ENCODE results near the gene SCN8A.
"Not testable (repeated sequence)": the region's sequence is repeated elsewhere in the genome, so short reads cannot be mapped to it uniquely, and the experiment has no call there.

Gene SCN8A

DNA sequence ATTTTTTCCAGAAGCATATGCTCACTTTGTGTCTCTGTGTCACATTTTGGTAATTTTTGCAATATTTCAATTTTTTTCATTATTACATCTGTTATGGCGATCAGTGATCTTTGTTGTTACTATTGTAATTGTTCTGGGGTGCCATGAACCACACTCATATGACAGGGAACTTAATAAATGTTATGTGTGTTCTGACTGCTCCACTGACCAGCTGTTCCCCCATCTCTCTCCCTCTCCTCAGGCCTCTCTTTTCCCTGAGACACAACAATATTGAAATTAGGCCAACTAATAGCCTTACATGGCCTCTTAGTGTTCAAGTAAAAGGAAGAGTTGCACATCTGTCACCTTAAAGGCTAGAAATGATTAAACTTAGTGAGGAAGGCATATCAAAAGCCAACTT is 46.0 kb downstream of the SCN8A start:
- H3K27ac Mint-ChIP-seq: no peak overlapping the region

DNA sequence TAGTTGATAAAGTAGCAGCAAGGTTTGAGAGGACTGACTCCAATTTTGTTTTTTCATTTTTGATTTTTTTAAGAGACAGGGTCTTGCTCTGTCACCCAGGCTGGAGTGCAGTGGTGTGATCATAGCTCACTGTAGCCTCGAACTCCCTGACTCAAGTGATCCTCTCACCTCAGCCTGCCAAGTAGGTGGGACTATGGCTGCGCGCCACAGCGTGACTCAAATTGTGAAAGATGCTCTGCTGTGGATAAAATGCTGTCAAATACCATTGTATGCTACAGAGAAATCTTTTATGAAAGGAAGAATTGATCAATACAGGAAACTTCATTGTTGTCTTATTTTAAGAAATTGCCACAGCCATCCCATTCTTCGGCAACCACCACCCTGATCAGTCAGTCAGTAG is 48.3 kb downstream of the SCN8A start:
- no peaks in the 10 kb centered on the region for H3K4me1 Mint-ChIP-seq
- no peaks in the 10 kb centered on the region for H3K36me3 Mint-ChIP-seq
- DNase-seq (ENCODE audit: low spot score in 2 of 2): no peak
- H3K4me3 Mint-ChIP-seq: no peak overlapping the region
- no peaks in the 10 kb centered on the region for H3K9me3 Mint-ChIP-seq
- no peak for ATAC-seq
- no peak overlapping the region for H3K27ac Mint-ChIP-seq

More for the DNA sequence above, 46.0 kb downstream of the SCN8A start:
- Mint-ChIP-seq H3K4me3 (no peak overlapping the region), H3K9me3 (no peaks in the 10 kb centered on the region), H3K36me3 (no peaks in the 10 kb centered on the region), H3K4me1 (no peaks in the 10 kb centered on the region)
- ATAC-seq (no peak), DNase-seq (ENCODE audit: low spot score in 2 of 2) (no peak)

DNA sequence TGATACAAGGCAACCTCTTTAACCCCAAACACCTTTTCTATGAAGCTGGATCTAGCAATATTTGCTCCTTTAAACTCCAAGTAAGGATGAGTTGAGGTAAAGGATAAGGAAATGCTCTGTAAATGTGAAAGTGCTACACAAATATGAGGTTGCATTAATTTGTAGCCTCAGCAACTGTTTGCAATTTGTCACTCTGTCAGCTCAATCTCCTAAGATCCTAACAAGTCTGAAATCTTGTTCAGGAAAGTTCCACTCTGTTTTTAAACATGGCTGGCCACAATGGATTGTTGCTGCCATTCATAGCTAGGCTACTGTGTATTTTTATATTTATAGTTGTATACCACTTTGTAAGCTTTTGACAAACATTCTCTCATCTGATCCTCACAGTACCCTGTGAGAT is 51.3 kb downstream of the SCN8A start:
- Mint-ChIP-seq H3K27ac (no peak overlapping the region), H3K9me3 (no peaks in the 10 kb centered on the region), H3K4me3 (no peak overlapping the region), H3K36me3 (no peaks in the 10 kb centered on the region), H3K4me1 (no peaks in the 10 kb centered on the region)
- DNase-seq (ENCODE audit: low spot score in 2 of 2): no peak
- ATAC-seq: no peak

DNA sequence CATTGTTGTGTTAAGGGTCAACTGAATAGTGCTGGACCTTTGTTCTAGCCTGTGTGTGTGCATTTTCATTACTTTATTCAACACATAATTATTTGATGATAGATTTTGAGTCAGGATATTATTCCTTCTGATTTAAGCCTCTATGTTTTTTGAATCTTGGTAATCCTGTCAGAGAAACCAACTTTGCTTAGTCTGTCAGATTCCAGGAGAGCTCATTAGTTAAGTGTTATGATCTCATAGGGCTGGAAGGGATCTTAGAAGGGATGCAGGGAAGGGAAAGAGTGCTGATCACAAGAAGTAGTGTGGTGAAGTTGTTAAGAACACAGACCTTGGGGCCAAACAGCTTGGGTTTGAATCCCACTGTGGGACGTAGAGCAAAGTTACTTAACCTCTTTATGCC is 52.9 kb downstream of the SCN8A start:
- H3K36me3 Mint-ChIP-seq: no peaks in the 10 kb centered on the region

DNA sequence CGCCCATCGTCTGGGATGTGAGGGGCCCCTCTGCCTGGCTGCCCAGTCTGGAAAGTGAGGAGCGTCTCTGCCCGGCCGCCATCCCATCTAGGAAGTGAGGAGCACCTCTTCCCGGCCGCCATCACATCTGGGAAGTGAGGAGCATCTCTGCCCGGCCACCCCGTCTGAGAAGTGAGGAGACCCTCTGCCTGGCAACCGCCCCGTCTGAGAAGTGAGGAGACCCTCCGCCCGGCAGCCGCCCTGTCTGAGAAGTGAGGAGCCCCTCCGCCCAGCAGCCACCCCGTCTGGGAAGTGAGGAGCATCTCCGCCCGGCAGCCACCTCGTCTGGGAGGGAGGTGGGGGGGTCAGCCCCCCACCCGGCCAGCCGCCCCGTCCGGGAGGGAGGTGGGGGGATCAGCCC is 53.7 kb downstream of the SCN8A start:
- not testable (repeated sequence) for H3K9me3 Mint-ChIP-seq; H3K4me3 Mint-ChIP-seq; H3K4me1 Mint-ChIP-seq; ATAC-seq; DNase-seq (ENCODE audit: low spot score in 2 of 2); H3K36me3 Mint-ChIP-seq; H3K27ac Mint-ChIP-seq

More for the DNA sequence above, 52.9 kb downstream of the SCN8A start:
- DNase-seq (ENCODE audit: low spot score in 2 of 2): no peak
- Mint-ChIP-seq H3K4me1 (no peaks in the 10 kb centered on the region), H3K4me3 (no peak overlapping the region), H3K27ac (no peak overlapping the region), H3K9me3 (no peaks in the 10 kb centered on the region)
- no peak for ATAC-seq

DNA sequence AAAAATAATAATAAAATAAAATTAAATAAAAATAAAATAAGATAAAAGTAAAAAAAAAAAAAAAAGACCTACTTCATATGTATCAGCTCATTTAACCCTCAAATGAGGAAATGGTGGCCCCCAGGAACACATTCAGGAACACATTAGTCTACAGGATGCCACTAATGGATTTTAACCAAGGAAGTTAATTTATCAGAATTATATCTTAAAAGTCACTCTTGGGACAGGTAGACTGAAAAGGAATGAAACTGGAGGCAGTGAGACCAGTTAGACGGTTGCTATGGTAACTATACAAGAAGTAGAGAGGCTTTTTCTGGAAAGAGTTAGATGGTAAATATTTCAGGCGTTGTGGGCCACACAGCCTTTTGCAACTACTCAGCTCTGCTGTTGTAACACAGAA is 54.9 kb downstream of the SCN8A start:
- Mint-ChIP-seq H3K9me3 (peaks cover 5% of the 10 kb centered on the region), H3K36me3 (no peaks in the 10 kb centered on the region), H3K4me1 (no peaks in the 10 kb centered on the region), H3K4me3 (no peak overlapping the region), H3K27ac (no peak overlapping the region)
- DNase-seq (ENCODE audit: low spot score in 2 of 2) (no peak), ATAC-seq (no peak)

DNA sequence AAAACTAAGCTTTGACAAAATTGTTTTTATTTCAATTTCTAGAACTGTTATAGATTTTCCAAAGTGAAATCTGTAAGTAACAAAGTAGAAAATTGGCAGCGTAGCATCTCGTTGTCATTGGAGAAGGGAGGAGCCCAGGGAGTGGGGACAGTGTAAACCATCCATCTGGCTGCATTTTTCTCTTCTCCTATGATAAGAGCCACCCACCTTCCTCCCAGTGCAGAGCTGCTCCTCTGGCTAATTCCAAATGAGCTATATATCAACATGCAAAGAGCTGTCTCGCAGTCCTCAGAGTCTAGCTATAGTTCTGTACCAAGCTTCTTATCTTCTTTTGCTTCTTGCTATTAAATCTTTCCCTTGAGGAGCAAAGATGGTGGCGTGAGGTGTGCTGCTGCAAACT is 56.6 kb downstream of the SCN8A start:
- peaks cover 5% of the 10 kb centered on the region for H3K9me3 Mint-ChIP-seq
- H3K36me3 Mint-ChIP-seq: no peaks in the 10 kb centered on the region
- no peak overlapping the region for H3K4me3 Mint-ChIP-seq
- H3K27ac Mint-ChIP-seq: no peak overlapping the region
- DNase-seq (ENCODE audit: low spot score in 2 of 2) (no peak), ATAC-seq (no peak)
- H3K4me1 Mint-ChIP-seq: no peaks in the 10 kb centered on the region

DNA sequence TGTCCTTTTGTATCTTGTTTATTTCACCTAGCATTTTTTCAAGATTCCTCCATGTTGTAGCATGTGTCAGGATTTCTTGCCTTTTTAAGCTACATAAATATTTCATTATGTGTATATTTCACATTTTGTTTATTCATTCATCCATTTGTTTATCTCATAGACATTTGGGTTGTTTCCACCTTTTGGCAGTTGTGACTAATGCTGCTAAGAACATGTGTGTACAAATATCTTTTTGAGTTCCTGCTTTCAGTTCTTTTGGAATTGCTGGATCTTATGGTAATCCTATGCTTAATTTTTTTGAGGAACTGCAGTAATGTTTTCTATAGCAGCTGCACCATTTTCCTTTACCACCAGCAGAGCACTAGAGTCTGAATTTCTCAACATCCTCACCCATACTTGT is 62.4 kb downstream of the SCN8A start:
- Mint-ChIP-seq H3K9me3 (peaks cover 5% of the 10 kb centered on the region), H3K4me3 (no peak overlapping the region), H3K36me3 (no peaks in the 10 kb centered on the region), H3K27ac (no peak overlapping the region), H3K4me1 (no peaks in the 10 kb centered on the region)
- no peak for ATAC-seq
- DNase-seq (ENCODE audit: low spot score in 2 of 2): no peak

DNA sequence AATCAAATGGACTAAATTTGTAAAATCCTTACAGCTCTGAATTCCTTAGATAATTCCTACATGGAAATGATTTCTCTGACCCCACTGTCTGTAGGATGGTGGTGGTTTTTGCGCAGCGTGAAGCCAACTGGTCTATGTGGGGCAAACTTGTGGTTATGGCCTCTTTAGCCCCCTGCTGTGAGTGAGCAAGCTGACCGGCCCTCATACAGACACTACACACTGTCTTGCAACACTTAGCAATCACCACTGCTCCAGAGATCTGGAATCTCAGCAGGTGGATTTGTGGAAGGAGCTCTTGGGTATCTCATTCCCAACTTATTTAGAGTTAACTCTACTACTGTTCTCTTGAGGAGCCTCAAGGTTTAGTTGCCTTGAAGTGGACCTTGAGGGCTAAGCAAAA is 70.2 kb downstream of the SCN8A start:
- Mint-ChIP-seq H3K4me1 (no peaks in the 10 kb centered on the region), H3K4me3 (no peak overlapping the region), H3K9me3 (no peaks in the 10 kb centered on the region), H3K36me3 (no peaks in the 10 kb centered on the region), H3K27ac (no peak overlapping the region)
- DNase-seq (ENCODE audit: low spot score in 2 of 2) (no peak), ATAC-seq (no peak)

DNA sequence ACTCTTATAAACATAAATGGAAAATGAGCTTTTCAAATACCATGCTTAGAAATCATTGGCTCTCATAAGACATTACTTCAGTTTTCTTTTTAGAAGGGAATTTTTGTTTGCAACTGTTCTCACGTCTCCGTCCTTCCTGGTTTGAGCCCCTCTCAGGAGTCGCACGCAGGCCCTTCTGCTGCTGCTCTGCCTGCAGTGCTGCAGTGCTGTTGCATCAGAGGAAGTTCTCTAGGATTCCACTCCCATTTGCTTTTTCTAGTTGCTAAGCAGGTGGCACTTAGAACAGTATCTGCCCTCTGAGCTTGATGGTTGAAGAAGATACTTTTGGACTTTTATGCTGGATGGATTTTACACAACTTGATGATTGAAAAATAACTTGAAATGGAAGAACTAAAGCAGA is 70.8 kb downstream of the SCN8A start:
- DNase-seq (ENCODE audit: low spot score in 2 of 2): no peak
- Mint-ChIP-seq H3K36me3 (no peaks in the 10 kb centered on the region), H3K4me1 (no peaks in the 10 kb centered on the region), H3K27ac (no peak overlapping the region), H3K4me3 (no peak overlapping the region), H3K9me3 (no peaks in the 10 kb centered on the region)
- no peak for ATAC-seq

DNA sequence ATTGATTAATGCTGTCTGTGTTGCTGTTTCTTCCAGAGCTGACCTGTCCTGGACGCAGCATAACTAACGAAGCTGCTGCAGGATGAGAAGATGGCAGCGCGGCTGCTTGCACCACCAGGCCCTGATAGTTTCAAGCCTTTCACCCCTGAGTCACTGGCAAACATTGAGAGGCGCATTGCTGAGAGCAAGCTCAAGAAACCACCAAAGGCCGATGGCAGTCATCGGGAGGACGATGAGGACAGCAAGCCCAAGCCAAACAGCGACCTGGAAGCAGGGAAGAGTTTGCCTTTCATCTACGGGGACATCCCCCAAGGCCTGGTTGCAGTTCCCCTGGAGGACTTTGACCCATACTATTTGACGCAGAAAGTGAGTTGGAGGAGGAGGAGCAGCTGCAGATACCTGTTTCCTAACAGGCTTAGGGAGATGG is 71.7 kb downstream of the SCN8A start:
- no peak for DNase-seq (ENCODE audit: low spot score in 2 of 2)
- Mint-ChIP-seq H3K9me3 (no peaks in the 10 kb centered on the region), H3K4me3 (no peak overlapping the region), H3K36me3 (no peaks in the 10 kb centered on the region), H3K4me1 (no peaks in the 10 kb centered on the region), H3K27ac (no peak overlapping the region)
- no peak for ATAC-seq

DNA sequence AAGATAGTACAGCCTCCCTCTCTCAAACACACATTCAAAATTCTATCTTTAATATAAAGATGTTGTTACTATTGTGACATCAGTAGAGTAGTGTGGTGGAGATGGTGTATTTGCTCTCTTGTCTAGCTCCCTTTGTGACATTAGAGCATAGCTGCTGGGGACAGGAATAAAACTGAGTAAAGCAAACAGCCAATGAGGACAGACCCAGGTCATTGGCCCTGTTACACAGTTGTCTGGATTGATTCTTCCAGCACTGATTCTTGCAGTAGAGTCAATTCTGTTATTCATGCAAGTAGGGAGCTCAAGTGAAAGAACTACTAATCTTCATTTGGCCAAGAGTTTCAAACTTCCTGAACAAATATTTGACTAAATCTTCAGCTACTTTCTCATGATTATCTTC is 72.4 kb downstream of the SCN8A start:
- Mint-ChIP-seq H3K4me3 (no peak overlapping the region), H3K4me1 (no peaks in the 10 kb centered on the region), H3K9me3 (no peaks in the 10 kb centered on the region), H3K36me3 (no peaks in the 10 kb centered on the region), H3K27ac (no peak overlapping the region)
- ATAC-seq (no peak), DNase-seq (ENCODE audit: low spot score in 2 of 2) (no peak)

DNA sequence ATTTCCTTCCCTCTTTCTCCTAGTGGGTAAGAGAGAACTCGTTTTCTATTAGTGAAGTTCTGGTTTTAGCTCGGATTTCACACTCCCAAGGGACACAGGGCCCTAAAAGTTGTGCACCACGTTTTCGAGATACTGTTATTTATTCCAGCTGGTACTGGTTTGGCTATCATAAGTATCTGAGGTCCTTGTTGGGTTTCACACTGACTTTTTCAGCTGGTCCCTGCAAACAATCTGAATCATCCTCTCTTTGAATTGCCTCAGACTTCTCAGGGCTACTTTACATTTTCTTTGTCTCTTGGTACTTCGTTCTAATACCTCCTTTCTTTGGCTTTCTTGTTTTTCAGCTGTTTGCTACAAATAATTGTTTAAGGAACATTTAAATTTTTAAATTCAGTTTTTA is 75.7 kb downstream of the SCN8A start:
- Mint-ChIP-seq H3K27ac (no peak overlapping the region), H3K4me1 (no peaks in the 10 kb centered on the region), H3K36me3 (no peaks in the 10 kb centered on the region), H3K9me3 (no peaks in the 10 kb centered on the region), H3K4me3 (no peak overlapping the region)
- no peak for DNase-seq (ENCODE audit: low spot score in 2 of 2)
- ATAC-seq: no peak

DNA sequence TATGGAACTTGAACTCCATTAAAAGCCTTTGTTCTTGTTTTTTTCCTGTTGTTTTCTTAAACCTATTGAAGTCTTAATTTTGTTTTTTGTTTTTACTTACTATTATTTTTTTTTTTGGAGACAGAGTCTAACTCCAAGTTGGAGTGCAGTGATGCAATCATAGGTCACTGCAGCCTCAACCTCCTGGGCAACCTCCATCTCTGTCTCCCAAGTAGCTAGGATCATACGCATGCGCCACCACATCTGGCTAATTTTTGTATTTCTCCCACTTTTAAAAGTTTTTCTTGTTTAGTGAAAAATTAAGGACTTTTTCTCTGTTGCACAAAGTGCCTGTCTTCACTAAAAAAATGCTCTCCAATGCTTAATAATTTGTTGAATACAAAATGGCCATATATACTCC is 76.2 kb downstream of the SCN8A start:
- H3K4me1 Mint-ChIP-seq: no peaks in the 10 kb centered on the region
- H3K36me3 Mint-ChIP-seq: no peaks in the 10 kb centered on the region
- DNase-seq (ENCODE audit: low spot score in 2 of 2) (no peak), ATAC-seq (no peak)
- H3K4me3 Mint-ChIP-seq: no peak overlapping the region
- no peak overlapping the region for H3K27ac Mint-ChIP-seq
- no peaks in the 10 kb centered on the region for H3K9me3 Mint-ChIP-seq

DNA sequence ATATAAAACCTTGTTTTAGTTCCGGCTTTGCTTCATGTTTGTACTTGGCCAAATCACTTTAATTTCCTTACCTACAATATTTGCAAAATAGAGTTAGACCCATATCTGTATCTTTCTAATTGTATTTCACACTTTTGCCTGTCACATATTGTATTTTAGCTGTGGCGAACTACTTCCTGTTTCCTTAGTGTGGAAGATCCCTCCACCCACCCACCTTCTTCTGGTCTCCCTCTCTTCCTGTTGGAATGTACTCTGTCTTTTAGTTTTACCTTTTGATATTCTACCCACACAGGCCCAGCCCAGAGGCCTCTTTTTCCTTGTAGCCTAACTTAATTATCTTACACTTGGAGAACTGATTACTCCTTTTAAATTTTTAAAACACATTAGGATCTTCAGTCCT is 78.2 kb downstream of the SCN8A start:
- Mint-ChIP-seq H3K4me3 (no peak overlapping the region), H3K27ac (no peak overlapping the region), H3K36me3 (no peaks in the 10 kb centered on the region), H3K9me3 (no peaks in the 10 kb centered on the region), H3K4me1 (no peaks in the 10 kb centered on the region)
- DNase-seq (ENCODE audit: low spot score in 2 of 2): no peak
- ATAC-seq: no peak

DNA sequence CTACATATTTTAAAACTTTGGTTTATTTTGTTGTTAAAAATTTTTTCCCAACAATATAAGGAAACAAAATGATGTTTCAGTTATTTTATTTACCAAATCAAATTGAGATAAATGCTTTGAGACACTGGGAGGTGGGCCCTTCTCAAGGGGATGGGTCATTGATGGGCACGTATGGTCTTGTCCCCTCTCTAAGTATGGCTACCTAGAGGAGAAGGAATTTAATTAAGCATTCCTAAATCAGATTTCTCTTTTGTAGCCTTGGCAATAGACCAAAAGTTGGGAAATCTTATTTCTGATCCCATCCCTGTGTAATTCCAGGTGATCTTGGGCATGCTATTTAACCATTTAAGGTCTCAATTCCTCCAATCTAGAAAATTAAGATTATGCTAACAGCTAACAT is 79.0 kb downstream of the SCN8A start:
- Mint-ChIP-seq H3K27ac (no peak overlapping the region), H3K9me3 (no peaks in the 10 kb centered on the region), H3K36me3 (no peaks in the 10 kb centered on the region), H3K4me1 (peaks cover 4% of the 10 kb centered on the region), H3K4me3 (no peak overlapping the region)
- ATAC-seq (no peak), DNase-seq (ENCODE audit: low spot score in 2 of 2) (no peak)

DNA sequence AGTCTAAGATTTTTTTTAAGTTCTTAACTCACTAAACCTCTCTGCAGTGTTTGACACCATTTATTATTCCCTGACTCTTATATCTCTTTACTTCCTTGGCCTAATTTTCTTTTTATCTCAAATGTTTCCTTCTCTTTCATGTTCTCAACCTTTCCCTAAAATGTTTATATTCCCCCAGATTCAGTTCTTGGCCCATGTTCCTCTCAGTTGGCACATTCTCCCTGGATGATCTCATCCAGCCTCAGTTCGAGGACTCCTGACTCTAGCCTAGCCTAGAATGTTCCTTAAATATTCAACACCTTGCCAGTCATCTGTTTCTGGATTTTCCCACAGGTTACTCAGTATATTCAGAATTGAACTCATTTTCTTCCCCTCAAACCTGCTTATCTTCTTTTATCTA is 81.3 kb downstream of the SCN8A start:
- H3K27ac Mint-ChIP-seq: no peak overlapping the region

More for the DNA sequence above, 81.3 kb downstream of the SCN8A start:
- no peak overlapping the region for H3K4me3 Mint-ChIP-seq
- H3K36me3 Mint-ChIP-seq: no peaks in the 10 kb centered on the region
- DNase-seq (ENCODE audit: low spot score in 2 of 2) (no peak), ATAC-seq (no peak)
- peaks cover 7% of the 10 kb centered on the region for H3K4me1 Mint-ChIP-seq
- no peaks in the 10 kb centered on the region for H3K9me3 Mint-ChIP-seq

Measured in stimulated activated effector memory CD8-positive, alpha-beta T cell treated with anti-CD3 and anti-CD28 coated beads, Interleukin-12 subunit alpha, Interleukin-12 subunit beta, amount 100 ng/mL, for 72 hours (primary cell).